Endothelial cell of umbilical vein (primary cell): ENCODE measurements around the gene DNTT. TPM values are rescaled to one million over a fixed set of nuclear protein-coding genes. Genes with fewer than 3 reads are reported as not detected.

Experiments
- BruUV-seq: library from RNA; stranded (reverse); fragments of 400-500 nt; replicated peaks from 2 replicates; lab custom pipeline; 2021; lab: Mats Ljungman, UMichigan
- CTCF ChIA-PET: fragments of 300-600, 350-600 bp; sonication (Branson Sonifier 250); formaldehyde crosslinking; loops from one replicate; lab custom pipeline; 2021; ENCODE audit warnings: antibody characterized with exemption, inconsistent platforms; lab: Charles Lee
- POLR2A ChIA-PET: fragments of 300-600, 350-600 bp; sonication (Branson Sonifier 250); formaldehyde crosslinking; loops from one replicate; lab custom pipeline; 2021; ENCODE audit warnings: antibody characterized with exemption, inconsistent platforms; lab: Charles Lee
- DNase-seq: peaks from one replicate; pipeline ENCODE4 v3.0.0-alpha.2; 2011; ENCODE audit warnings: low read depth, low spot score
- FAIRE-seq: peaks from 2 replicates; lab custom pipeline; 2011; peaks lifted over from hg19 to GRCh38; lab: Jason Lieb, UNC
- H2AFZ ChIP-seq: 2 replicates; pipeline ENCODE4 v1.6.0; 2012; ENCODE audit warnings: low read depth, low read length, control low read depth, inconsistent platforms
- H3K27ac ChIP-seq: 2 replicates; pipeline ENCODE4 v1.5.1; 2011; ENCODE audit warnings: low read depth, mild to moderate bottlenecking, control low read depth, low read length, moderate library complexity; ENCODE audit not compliant: insufficient read depth
- H3K27me3 ChIP-seq, 2 experiments: 2 replicates each; pipeline versions ENCODE4 v1.6.0 to v1.6.1; 2011; ENCODE audit warnings: low read length in 2 of 2, mixed read lengths in 1 of 2; ENCODE audit not compliant: control insufficient read depth in 2 of 2, insufficient read depth in 2 of 2
- H3K36me3 ChIP-seq, 2 experiments: 2 replicates in 1 of 2; 3 replicates in 1 of 2; pipeline ENCODE4 v1.5.1; 2011; ENCODE audit warnings: low read length in 2 of 2, mild to moderate bottlenecking in 1 of 2, moderate library complexity in 1 of 2; ENCODE audit not compliant: control insufficient read depth in 2 of 2, insufficient read depth in 2 of 2; ENCODE audit errors: extremely low read depth in 1 of 2
- H3K4me1 ChIP-seq: 3 replicates; pipeline ENCODE4 v1.5.1; 2011; ENCODE audit warnings: mild to moderate bottlenecking, low read length; ENCODE audit not compliant: control insufficient read depth, insufficient read depth; ENCODE audit errors: extremely low read depth
- H3K4me2 ChIP-seq: 2 replicates; pipeline ENCODE4 v1.6.1; 2011; ENCODE audit warnings: low read length, control low read depth, mixed read lengths; ENCODE audit not compliant: insufficient read depth
- H3K4me3 ChIP-seq, 3 experiments: fragments of 200-600 bp in 1 of 3; sonication (generic), shearing (Covaris generic) in 1 of 3; replicated peaks in 1 of 3; 2 replicates each; pipeline ENCODE4 v1.5.1; 2011 to 2016; ENCODE audit warnings: control low read depth in 3 of 3, low read length in 3 of 3, mild to moderate bottlenecking in 2 of 3, inconsistent platforms in 1 of 3, low read depth in 1 of 3, moderate library complexity in 1 of 3; ENCODE audit not compliant: insufficient read depth in 1 of 3
- H3K79me2 ChIP-seq: 2 replicates; pipeline ENCODE4 v1.6.0; 2012; ENCODE audit warnings: low read length, inconsistent platforms; ENCODE audit not compliant: control insufficient read depth, insufficient read depth
- H3K9ac ChIP-seq: replicated peaks from 2 replicates; pipeline ENCODE3; 2011; ENCODE audit warnings: low read length, control low read depth; ENCODE audit not compliant: insufficient read depth; ENCODE audit errors: extremely low read depth
- H3K9me1 ChIP-seq: replicated peaks from 3 replicates; pipeline ENCODE4 v1.6.0; 2011; ENCODE audit warnings: mild to moderate bottlenecking, low read length; ENCODE audit not compliant: control insufficient read depth, insufficient read depth; ENCODE audit errors: extremely low read depth
- H3K9me3 ChIP-seq: replicated peaks from 2 replicates; pipeline ENCODE4 v1.5.1; 2012; ENCODE audit warnings: low read length, inconsistent platforms; ENCODE audit not compliant: control insufficient read depth, insufficient read depth
- H4K20me1 ChIP-seq: replicated peaks from 2 replicates; pipeline ENCODE3; 2011; ENCODE audit warnings: mild to moderate bottlenecking, low read length; ENCODE audit not compliant: control insufficient read depth, insufficient read depth; ENCODE audit errors: extremely low read depth
- CTCF ChIP-seq, 2 donors: IDR thresholded peaks; 1 replicate in 1 of 2; 2 replicates in 1 of 2; pipeline ENCODE4 v1.5.1; 2011; ENCODE audit warnings: low read length in 2 of 2, mild to moderate bottlenecking in 2 of 2, moderate library complexity in 2 of 2, control low read depth in 1 of 2, inconsistent platforms in 1 of 2, low read depth in 1 of 2; ENCODE audit not compliant: insufficient read depth in 1 of 2; ENCODE audit errors: extremely low read depth in 1 of 2
- EZH2 ChIP-seq: IDR thresholded peaks from 2 replicates; pipeline ENCODE4 v1.6.1; 2012; ENCODE audit warnings: borderline replicate concordance, low read depth, mild to moderate bottlenecking, moderate library complexity, low read length, inconsistent platforms; ENCODE audit not compliant: severe bottlenecking
- FOS ChIP-seq: IDR thresholded peaks from 2 replicates; pipeline ENCODE4 v1.6.1; 2011; ENCODE audit warnings: mild to moderate bottlenecking, low read length, moderate library complexity, borderline replicate concordance; ENCODE audit not compliant: insufficient read depth
- GATA2 ChIP-seq: IDR thresholded peaks from 2 replicates; pipeline ENCODE4 v1.7.0; 2011; ENCODE audit warnings: low read depth, mild to moderate bottlenecking, moderate library complexity, mixed read lengths, low read length; ENCODE audit not compliant: insufficient read length, insufficient read depth
- JUN ChIP-seq: IDR thresholded peaks from 2 replicates; pipeline ENCODE4 v1.6.1; 2011; ENCODE audit warnings: borderline replicate concordance, low read depth; ENCODE audit not compliant: insufficient read length, insufficient read depth
- MAX ChIP-seq: IDR thresholded peaks from 2 replicates; pipeline ENCODE4 v1.6.1; 2011; ENCODE audit not compliant: insufficient read depth, insufficient read length
- MYC ChIP-seq: IDR thresholded peaks from one replicate; pipeline ENCODE4 v1.6.1; 2011; ENCODE audit warnings: mild to moderate bottlenecking, low read depth, low read length
- POLR2A ChIP-seq: IDR thresholded peaks from 2 replicates; pipeline ENCODE4 v1.6.1; 2012; ENCODE audit warnings: low read depth, mild to moderate bottlenecking, control low read depth, low read length
- POLR2AphosphoS5 ChIP-seq: IDR thresholded peaks from 2 replicates; pipeline ENCODE4 v1.6.1; 2012; ENCODE audit warnings: low read depth, mild to moderate bottlenecking, control low read depth, low read length, moderate library complexity; ENCODE audit not compliant: insufficient read depth
- dilution Hi-C: fragments of 300-500 bp; cut with MboI; formaldehyde crosslinking; loops from one replicate; pipeline ENCODE4 v1.15.0; 2019; ENCODE audit warnings: low sequenced_read_pairs; ENCODE audit not compliant: extremely low pct_ligation_motif_present
- intact Hi-C: fragments of 100-400 bp; cut with micrococcal nuclease; formaldehyde crosslinking; loops from one replicate; pipeline ENCODE4 v1.10.0; 2022
- polyA plus RNA-seq, 4 experiments: library from polyadenylated mRNA; depleted of rRNA in 3 of 4; stranded (reverse) in 3 of 4; unstranded in 1 of 4; fragments of >200 nt; gene quantifications; 2 replicates each; pipeline versions ENCODE4 v1.2.1 to v1.2.3, GENCODE V29; 2011 to 2012; ENCODE audit warnings: missing spikeins in 1 of 4
- total RNA-seq: library from RNA; stranded (reverse); gene quantifications from 2 replicates; pipeline ENCODE4 v1.2.3, GENCODE V29; 2021

The DNTT gene
- total and polyA plus RNA-seq, 2 donors (not counting 3 experiments of a cell fraction or from before 2014, with no cell fraction given) = not detected

DNA sequence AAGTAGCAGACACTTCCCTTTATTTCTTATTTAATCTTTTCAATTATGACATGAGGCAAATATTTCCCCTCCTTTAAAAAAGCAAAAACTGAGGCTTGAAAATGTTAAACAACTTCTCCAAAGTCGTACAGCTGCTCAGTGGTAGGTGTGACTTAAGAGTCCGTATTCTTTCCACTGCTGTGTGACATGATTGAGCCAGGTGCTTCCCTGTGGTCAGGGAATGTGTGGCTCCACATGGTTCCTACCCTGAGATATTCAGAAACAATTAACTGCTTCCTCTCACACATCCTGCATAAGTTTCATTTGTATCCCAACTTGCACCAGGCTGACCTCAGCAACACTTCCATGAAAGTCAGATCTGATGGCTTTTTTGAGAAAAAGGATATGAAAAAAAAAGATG is 41.0 kb downstream of the DNTT start:
- no peak for FAIRE-seq
- ChIA-PET CTCF (no interaction called here), POLR2A (no interaction called here)
- Histone ChIP-seq H2AFZ (no peak overlapping the region), H3K4me3 (no peak overlapping the region), H4K20me1 (no peaks in the 10 kb centered on the region), H3K9me3 (no peaks in the 10 kb centered on the region), H3K9me1 (no peaks in the 10 kb centered on the region), H3K27me3 (peaks cover 3 to 5% of the 10 kb centered on the region in 2 experiments), H3K9ac (no peak overlapping the region), H3K36me3 (no peaks in the 10 kb centered on the region), H3K27ac (no peak overlapping the region), H3K79me2 (no peaks in the 10 kb centered on the region), H3K4me2 (no peak overlapping the region), H3K4me1 (no peaks in the 10 kb centered on the region)
- peak; percentile 1 for DNase-seq
- TF ChIP-seq FOS (no peak), JUN (no peak), MYC (no peak), MAX (no peak), POLR2AphosphoS5 (no peak)
- intact Hi-C loops = no loop called here
- no TSS peak for BruUV-seq
- dilution Hi-C loops = no loop called here

DNA sequence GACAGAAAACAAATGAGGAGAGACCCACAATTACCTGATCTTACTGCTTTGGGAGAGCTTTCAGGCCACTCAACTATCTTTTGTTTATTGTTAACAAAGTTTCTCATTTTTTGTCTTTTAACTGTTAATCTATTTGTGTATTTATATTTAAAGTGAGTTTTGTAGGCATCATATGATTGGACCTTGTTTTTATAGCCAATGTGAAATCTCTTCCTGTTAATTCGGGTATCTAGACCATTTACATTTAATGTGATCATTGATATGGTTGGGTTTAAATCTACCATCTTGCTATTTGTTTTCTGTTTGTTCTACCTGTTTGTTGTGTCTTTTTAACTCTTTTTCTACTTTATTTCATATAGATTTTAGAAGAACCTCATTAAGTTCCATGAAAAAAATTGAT is 42.1 kb downstream of the DNTT start:
- no peaks in the 10 kb centered on the region for H3K4me1 ChIP-seq
- BruUV-seq = no TSS peak
- no peak for DNase-seq
- no peaks in the 10 kb centered on the region for H3K79me2 ChIP-seq
- intact Hi-C loops (no loop called here), dilution Hi-C loops (no loop called here)
- H3K27me3 ChIP-seq = peaks cover 3 to 5% of the 10 kb centered on the region in 2 experiments
- no peaks in the 10 kb centered on the region for H3K9me3 ChIP-seq
- H3K9me1 ChIP-seq = no peaks in the 10 kb centered on the region
- H3K4me3 ChIP-seq = no peak overlapping the region
- ChIA-PET CTCF (interaction anchor here (0.9 kb wide), 1 partner anchor 117 kb away, joined by 4 read pairs; no protein-coding TSS in a partner anchor), POLR2A (no interaction called here)
- no peaks in the 10 kb centered on the region for H3K36me3 ChIP-seq
- FAIRE-seq = no peak
- no peak overlapping the region for H2AFZ ChIP-seq
- no peak for TF ChIP-seq CTCF (IDR thresholded peaks at IDR 0.05; ENCODE audit: extremely low read depth in 1 of 2, insufficient read depth in 1 of 2, low read depth in 1 of 2, low read length in 2 of 2)
- TF ChIP-seq JUN = no peak
- no peak for TF ChIP-seq POLR2AphosphoS5
- TF ChIP-seq MYC = no peak
- no peak for TF ChIP-seq EZH2
- no peak for TF ChIP-seq MAX
- no peak for TF ChIP-seq FOS
- TF ChIP-seq POLR2A = no peak
- no peak for TF ChIP-seq GATA2
- H3K27ac ChIP-seq = no peak overlapping the region
- no peak overlapping the region for H3K4me2 ChIP-seq
- no peak overlapping the region for H3K9ac ChIP-seq
- H4K20me1 ChIP-seq = no peaks in the 10 kb centered on the region
